ENCODE data around the gene RNF114.
"Not testable (repeated sequence)": the region's sequence is repeated elsewhere in the genome, so short reads cannot be mapped to it uniquely, and the experiment has no call there.

The RNF114 gene

GRCh38 chr20:49928411-49929141 lies 7.6 kb upstream of the RNF114 start:
- DNase-seq (ENCODE audit: low read depth, low spot score), result peak; percentile 69

GRCh38 chr20:49929142-49929494 lies 7.1 kb upstream of the RNF114 start:
- DNase-seq (ENCODE audit: low read depth, low spot score), result no peak

- DNase-seq (ENCODE audit: low read depth, low spot score), result no peak
These were observed 448 bp upstream of the RNF114 start for GRCh38 chr20:49935746-49936152.

GRCh38 chr20:49937027-49937929 lies 1.1 kb downstream of the RNF114 start:
- DNase-seq (ENCODE audit: low read depth, low spot score), result no peak

- no peak for DNase-seq (ENCODE audit: low read depth, low spot score)
These were observed 2.3 kb downstream of the RNF114 start for GRCh38 chr20:49938173-49939163.

- no peak for DNase-seq (ENCODE audit: low read depth, low spot score)
These were observed 5.3 kb downstream of the RNF114 start for GRCh38 chr20:49941456-49941855.

GRCh38 chr20:49942303-49942702 lies 6.1 kb downstream of the RNF114 start:
- DNase-seq (ENCODE audit: low read depth, low spot score), result no peak

- DNase-seq (ENCODE audit: low read depth, low spot score), result no peak
These were observed 6.7 kb downstream of the RNF114 start for GRCh38 chr20:49942942-49943341.

GRCh38 chr20:49945306-49945700 lies 9.1 kb downstream of the RNF114 start:
- DNase-seq (ENCODE audit: low read depth, low spot score), result no peak

GRCh38 chr20:49945701-49946477 lies 9.7 kb downstream of the RNF114 start:
- no peak for DNase-seq (ENCODE audit: low read depth, low spot score)

- no peak for DNase-seq (ENCODE audit: low read depth, low spot score)
These were observed 12.0 kb downstream of the RNF114 start for GRCh38 chr20:49948178-49948577.

GRCh38 chr20:49948809-49949507 lies 12.8 kb downstream of the RNF114 start:
- DNase-seq (ENCODE audit: low read depth, low spot score), result no peak

GRCh38 chr20:49951151-49951550 lies 15.0 kb downstream of the RNF114 start:
- DNase-seq (ENCODE audit: low read depth, low spot score), result no peak

GRCh38 chr20:49955167-49955566 lies 19.0 kb downstream of the RNF114 start:
- DNase-seq (ENCODE audit: low read depth, low spot score), result no peak

GRCh38 chr20:49955830-49956396 lies 19.7 kb downstream of the RNF114 start:
- not testable (repeated sequence) for DNase-seq (ENCODE audit: low read depth, low spot score)

GRCh38 chr20:49956689-49957088 lies 20.5 kb downstream of the RNF114 start:
- DNase-seq (ENCODE audit: low read depth, low spot score), result no peak

- not testable (repeated sequence) for DNase-seq (ENCODE audit: low read depth, low spot score)
These were observed 21.1 kb downstream of the RNF114 start for GRCh38 chr20:49957089-49957938.

GRCh38 chr20:49961413-49961812 lies 25.2 kb downstream of the RNF114 start:
- no peak for DNase-seq (ENCODE audit: low read depth, low spot score)
